Ovary (tissue), 3 donors: Measurements from ENCODE around the gene PPIF.

Source experiments
- CTCF ChIP-seq, 3 donors: fragments of 450-650 bp in 2 of 3; fragments of 200-600 bp in 1 of 3; IDR thresholded peaks; one replicate each; pipeline versions ENCODE4 v1.5.1 to v1.8.0; 2016 to 2022; ENCODE audit warnings: antibody characterized with exemption in 3 of 3, mild to moderate bottlenecking in 1 of 3
- POLR2A ChIP-seq: fragments of 450-650 bp; IDR thresholded peaks from one replicate; pipeline ENCODE4 v1.6.1; 2017; ENCODE audit warnings: antibody characterized with exemption, mild to moderate bottlenecking, moderate library complexity
- donor health status: DM: no; HTN: no; CAD: no.

DNA sequence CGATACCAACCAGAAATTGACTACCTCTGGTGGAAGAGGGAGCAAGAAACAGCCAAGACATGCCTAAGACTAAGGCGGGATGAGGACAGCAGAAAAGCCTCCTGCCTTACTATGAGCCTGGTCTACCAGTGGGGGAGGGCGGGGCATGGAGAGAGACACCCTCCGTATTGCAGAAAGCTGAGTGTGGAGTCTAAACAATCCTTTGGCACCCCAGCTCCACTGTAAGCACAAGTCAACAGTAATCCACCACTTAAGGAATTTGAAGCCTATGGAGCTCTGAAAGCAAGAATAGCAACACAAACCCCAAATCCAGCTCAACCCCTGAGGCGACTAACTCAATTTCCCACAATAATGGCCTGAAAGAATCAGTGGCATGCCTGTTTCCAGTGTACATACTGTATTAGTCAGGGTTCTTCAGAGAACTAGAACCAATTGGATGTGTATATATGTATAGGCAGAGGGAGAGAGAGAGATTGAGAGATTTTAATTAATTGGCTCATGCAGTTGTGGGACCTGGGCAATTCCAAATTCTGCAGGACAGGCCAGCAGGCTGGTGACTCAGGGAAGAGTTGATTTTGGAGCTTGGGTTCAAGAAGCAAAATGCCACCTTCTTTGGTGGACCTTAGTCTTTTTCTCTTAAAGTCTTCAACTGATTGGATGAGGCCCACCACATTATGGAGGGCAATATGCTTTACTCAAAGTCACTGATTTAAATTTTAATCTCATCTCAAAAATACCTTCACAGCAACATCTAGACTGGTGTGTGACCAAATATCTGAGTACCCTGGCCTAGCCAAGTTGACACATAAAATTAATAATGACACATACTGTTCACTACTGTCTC lies 13.5 kb downstream of the PPIF start:
- TF ChIP-seq CTCF (IDR thresholded peaks at IDR 0.05) (no peak), POLR2A (no peak)
